ENCODE measurements around the gene SFXN2. TPM values are rescaled to one million over a fixed set of nuclear protein-coding genes. Genes with fewer than 3 reads are reported as not detected.

The SFXN2 gene
- polyA plus RNA-seq, 1 of the 3 experiments (the other 2 are of a cell fraction) = 10.2 TPM

DNA sequence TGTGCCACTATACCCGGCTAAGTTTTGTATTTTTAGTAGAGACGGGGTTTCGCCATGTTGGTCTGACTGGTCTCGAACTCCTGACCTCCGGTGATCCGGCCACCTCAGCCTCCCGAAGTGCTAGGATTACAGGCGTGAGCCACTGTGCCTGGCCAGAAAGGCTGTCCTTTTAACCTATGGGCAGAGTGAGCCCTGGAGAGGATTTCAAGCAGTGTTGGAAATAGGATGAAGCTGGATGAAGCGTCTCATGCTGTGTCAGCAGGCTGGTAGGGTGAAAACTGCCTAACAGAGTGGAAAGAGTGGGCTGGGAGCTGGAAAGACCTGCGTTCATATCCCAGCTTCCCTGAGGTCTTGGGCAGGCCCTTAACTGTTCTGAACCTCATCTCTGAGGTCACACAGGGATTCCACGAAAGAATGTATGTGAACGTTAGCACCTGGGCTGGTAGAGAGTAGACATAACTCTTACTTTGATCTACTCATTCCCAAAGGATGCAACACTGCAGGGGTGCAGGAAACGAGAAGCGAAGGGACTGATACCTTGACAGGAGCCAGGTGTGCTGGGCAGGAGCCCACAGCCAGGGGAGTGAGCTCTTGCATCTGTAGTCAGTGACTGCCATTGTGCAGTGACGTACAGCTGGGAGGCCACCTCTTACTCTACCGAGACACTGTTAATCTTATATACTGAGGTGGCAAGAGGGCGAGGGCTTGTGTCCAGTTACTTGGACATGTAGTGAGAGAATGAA lies 63.4 kb downstream of the SFXN2 start:
- DNase-seq = no peak
- Histone ChIP-seq H3K4me3 (ENCODE audit: low read depth in 2 of 2, low read length in 1 of 2) (no peak overlapping the region), H3K4me1 (ENCODE audit: control insufficient read depth in 1 of 2, insufficient read depth in 2 of 2, low read depth in 1 of 2, low read length in 1 of 2) (peaks cover 42 to 55% of the 10 kb centered on the region in 2 experiments), H3K27me3 (ENCODE audit: insufficient read depth) (no peaks in the 10 kb centered on the region), H3F3A (replicated peaks; ENCODE audit: insufficient read depth) (peaks cover 14% of the 10 kb centered on the region), H3K36me3 (replicated peaks in 1 of 2; ENCODE audit: control insufficient read depth in 1 of 2, insufficient read depth in 2 of 2, low read length in 1 of 2) (no peaks in the 10 kb centered on the region), H3K4me2 (peak overlapping the region; percentile 75), H3K9me3 (no peaks in the 10 kb centered on the region), H3K27ac (ENCODE audit: low read depth in 2 of 2, low read length in 1 of 2) (peak overlapping the region in 1 of 2 experiments; percentile 75; a peak in 2 of 4 replicates), H2AFZ (ENCODE audit: low read depth) (no peak overlapping the region), H4K20me1 (ENCODE audit: insufficient read depth) (peaks cover 18% of the 10 kb centered on the region), H3K9ac (no peak overlapping the region), H3K79me2 (ENCODE audit: insufficient read depth) (peaks cover 57% of the 10 kb centered on the region), H3K9me2 (no peaks in the 10 kb centered on the region)
- WGBS (ENCODE audit: low lambda C conversion rate) = 90% methylated on average over 17 of the region's 17 CpGs
- POLR2A ChIA-PET = no interaction called here
- TF ChIP-seq, protein P1, sequence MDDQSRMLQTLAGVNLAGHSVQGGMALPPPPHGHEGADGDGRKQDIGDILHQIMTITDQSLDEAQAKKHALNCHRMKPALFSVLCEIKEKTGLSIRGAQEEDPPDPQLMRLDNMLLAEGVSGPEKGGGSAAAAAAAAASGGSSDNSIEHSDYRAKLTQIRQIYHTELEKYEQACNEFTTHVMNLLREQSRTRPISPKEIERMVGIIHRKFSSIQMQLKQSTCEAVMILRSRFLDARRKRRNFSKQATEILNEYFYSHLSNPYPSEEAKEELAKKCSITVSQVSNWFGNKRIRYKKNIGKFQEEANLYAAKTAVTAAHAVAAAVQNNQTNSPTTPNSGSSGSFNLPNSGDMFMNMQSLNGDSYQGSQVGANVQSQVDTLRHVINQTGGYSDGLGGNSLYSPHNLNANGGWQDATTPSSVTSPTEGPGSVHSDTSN (IDR thresholded peaks at IDR 0.05) = no peak
- TF ChIP-seq, protein P2, sequence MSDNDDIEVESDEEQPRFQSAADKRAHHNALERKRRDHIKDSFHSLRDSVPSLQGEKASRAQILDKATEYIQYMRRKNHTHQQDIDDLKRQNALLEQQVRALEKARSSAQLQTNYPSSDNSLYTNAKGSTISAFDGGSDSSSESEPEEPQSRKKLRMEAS (IDR thresholded peaks at IDR 0.05; ENCODE audit: low read depth) = no peak
- TF ChIP-seq EZH2phosphoT487 (IDR thresholded peaks at IDR 0.05; ENCODE audit: borderline replicate concordance, low read depth) = no peak
- TF ChIP-seq RFX5 (IDR thresholded peaks at IDR 0.05; ENCODE audit: low read length) = no peak
- TF ChIP-seq, protein P3, sequence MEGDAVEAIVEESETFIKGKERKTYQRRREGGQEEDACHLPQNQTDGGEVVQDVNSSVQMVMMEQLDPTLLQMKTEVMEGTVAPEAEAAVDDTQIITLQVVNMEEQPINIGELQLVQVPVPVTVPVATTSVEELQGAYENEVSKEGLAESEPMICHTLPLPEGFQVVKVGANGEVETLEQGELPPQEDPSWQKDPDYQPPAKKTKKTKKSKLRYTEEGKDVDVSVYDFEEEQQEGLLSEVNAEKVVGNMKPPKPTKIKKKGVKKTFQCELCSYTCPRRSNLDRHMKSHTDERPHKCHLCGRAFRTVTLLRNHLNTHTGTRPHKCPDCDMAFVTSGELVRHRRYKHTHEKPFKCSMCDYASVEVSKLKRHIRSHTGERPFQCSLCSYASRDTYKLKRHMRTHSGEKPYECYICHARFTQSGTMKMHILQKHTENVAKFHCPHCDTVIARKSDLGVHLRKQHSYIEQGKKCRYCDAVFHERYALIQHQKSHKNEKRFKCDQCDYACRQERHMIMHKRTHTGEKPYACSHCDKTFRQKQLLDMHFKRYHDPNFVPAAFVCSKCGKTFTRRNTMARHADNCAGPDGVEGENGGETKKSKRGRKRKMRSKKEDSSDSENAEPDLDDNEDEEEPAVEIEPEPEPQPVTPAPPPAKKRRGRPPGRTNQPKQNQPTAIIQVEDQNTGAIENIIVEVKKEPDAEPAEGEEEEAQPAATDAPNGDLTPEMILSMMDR (IDR thresholded peaks at IDR 0.05) = no peak
- no peak for TF ChIP-seq FOXM1 (IDR thresholded peaks at IDR 0.05; ENCODE audit: low read depth)
- no peak for TF ChIP-seq ELF1 (IDR thresholded peaks at IDR 0.05)
- no peak for TF ChIP-seq NRF1 (IDR thresholded peaks at IDR 0.05; ENCODE audit: low read depth, low read length)
- TF ChIP-seq NFIC (IDR thresholded peaks at IDR 0.05; ENCODE audit: borderline replicate concordance) = no peak
- TF ChIP-seq POLR2AphosphoS5 (IDR thresholded peaks at IDR 0.05; ENCODE audit: low read depth, low read length) = no peak
- no peak for TF ChIP-seq MXI1 (IDR thresholded peaks at IDR 0.05; ENCODE audit: low read depth, low read length)
- TF ChIP-seq, protein P4, sequence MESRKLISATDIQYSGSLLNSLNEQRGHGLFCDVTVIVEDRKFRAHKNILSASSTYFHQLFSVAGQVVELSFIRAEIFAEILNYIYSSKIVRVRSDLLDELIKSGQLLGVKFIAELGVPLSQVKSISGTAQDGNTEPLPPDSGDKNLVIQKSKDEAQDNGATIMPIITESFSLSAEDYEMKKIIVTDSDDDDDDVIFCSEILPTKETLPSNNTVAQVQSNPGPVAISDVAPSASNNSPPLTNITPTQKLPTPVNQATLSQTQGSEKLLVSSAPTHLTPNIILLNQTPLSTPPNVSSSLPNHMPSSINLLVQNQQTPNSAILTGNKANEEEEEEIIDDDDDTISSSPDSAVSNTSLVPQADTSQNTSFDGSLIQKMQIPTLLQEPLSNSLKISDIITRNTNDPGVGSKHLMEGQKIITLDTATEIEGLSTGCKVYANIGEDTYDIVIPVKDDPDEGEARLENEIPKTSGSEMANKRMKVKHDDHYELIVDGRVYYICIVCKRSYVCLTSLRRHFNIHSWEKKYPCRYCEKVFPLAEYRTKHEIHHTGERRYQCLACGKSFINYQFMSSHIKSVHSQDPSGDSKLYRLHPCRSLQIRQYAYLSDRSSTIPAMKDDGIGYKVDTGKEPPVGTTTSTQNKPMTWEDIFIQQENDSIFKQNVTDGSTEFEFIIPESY (IDR thresholded peaks at IDR 0.05; ENCODE audit: borderline replicate concordance, low read depth) = no peak
- no peak for TF ChIP-seq SIN3A (IDR thresholded peaks at IDR 0.05; ENCODE audit: borderline replicate concordance, low read depth, low read length)
- no peak for TF ChIP-seq TEAD4 (IDR thresholded peaks at IDR 0.05; ENCODE audit: borderline replicate concordance, insufficient read depth)
- no peak for TF ChIP-seq TAF1 (IDR thresholded peaks at IDR 0.05; ENCODE audit: borderline replicate concordance, low read depth, low read length)
- TF ChIP-seq MEF2A (IDR thresholded peaks at IDR 0.05; ENCODE audit: borderline replicate concordance, low read depth) = no peak
- CTCF ChIA-PET = interaction anchor here (0.6 kb wide), 1 partner anchor 18 kb away, joined by 3 read pairs; no protein-coding TSS in a partner anchor
